Upper lobe of left lung (tissue), 4 donors: ENCODE measurements around the gene C1QTNF12.

Source experiments
- POLR2A ChIP-seq, 4 donors: fragments of 450-650 bp; IDR thresholded peaks; one replicate each; pipeline ENCODE4 v1.5.1; 2016 to 2017; ENCODE audit warnings: antibody characterized with exemption in 4 of 4, mild to moderate bottlenecking in 2 of 4
- POLR2AphosphoS5 ChIP-seq, 2 donors: sonication (generic); formaldehyde crosslinking; IDR thresholded peaks; one replicate each; pipeline ENCODE4 v1.5.1; 2017; ENCODE audit warnings: antibody characterized with exemption in 2 of 2

- TF ChIP-seq POLR2A (IDR thresholded peaks at IDR 0.05) = no peak
- TF ChIP-seq POLR2AphosphoS5 (IDR thresholded peaks at IDR 0.05) = peak in 1 of 2 donors; percentile 54
Observed at GRCh38 chr1:1212780-1213344, 33.7 kb downstream of the C1QTNF12 start.
